CD4-positive, alpha-beta memory T cell (primary cell): Measurements from ENCODE around the gene CERS1. TPM values are rescaled to one million over a fixed set of nuclear protein-coding genes. Genes with fewer than 3 reads are reported as not detected.
"Not testable (repeated sequence)": the region's sequence is repeated elsewhere in the genome, so short reads cannot be mapped to it uniquely, and the experiment has no call there.

ENCODE experiments used
- CTCF ChIA-PET: fragments of 350-600 bp; sonication (Branson Sonifier 250); formaldehyde crosslinking; loops from one replicate; lab custom pipeline; 2021; ENCODE audit warnings: inconsistent platforms; ENCODE audit not compliant: partially characterized antibody; lab: Charles Lee
- POLR2A ChIA-PET: fragments of 350-600 bp; sonication (Branson Sonifier 250); formaldehyde crosslinking; loops from one replicate; lab custom pipeline; 2021; ENCODE audit not compliant: partially characterized antibody; lab: Charles Lee
- DNase-seq, 5 donors: peaks; one replicate each; pipeline versions ENCODE4 v3.0.0 to v3.0.0-alpha.2; 2020 to 2022; ENCODE audit warnings: mixed read lengths in 1 of 5
- H3K27ac ChIP-seq: one replicate; pipeline ENCODE4 v1.7.0; 2013; ENCODE audit warnings: low read depth, low read length
- H3K27me3 ChIP-seq: 2 replicates; pipeline ENCODE4 v1.7.0; 2013; ENCODE audit warnings: mild to moderate bottlenecking, low read length, moderate library complexity; ENCODE audit not compliant: insufficient read depth
- H3K36me3 ChIP-seq: 2 replicates; pipeline ENCODE4 v1.7.0; 2013; ENCODE audit warnings: mild to moderate bottlenecking, low read length, moderate library complexity; ENCODE audit not compliant: insufficient read depth
- H3K4me1 ChIP-seq: 2 replicates; pipeline ENCODE4 v1.7.0; 2013; ENCODE audit warnings: mild to moderate bottlenecking, low read length, moderate library complexity; ENCODE audit not compliant: insufficient read depth
- H3K4me3 ChIP-seq, 2 donors: one replicate each; pipeline ENCODE4 v1.7.0; 2013; ENCODE audit warnings: low read length in 2 of 2, mild to moderate bottlenecking in 1 of 2
- H3K9me3 ChIP-seq, 2 donors: one replicate each; pipeline ENCODE4 v1.7.0; 2013; ENCODE audit warnings: low read length in 2 of 2, control low read depth in 1 of 2; ENCODE audit not compliant: control insufficient read depth in 1 of 2
- H3K27ac Mint-ChIP-seq, 7 donors: one replicate each; pipeline ENCODE4 v1.8.0; 2020 to 2021; ENCODE audit warnings: mixed read lengths in 7 of 7, mild to moderate bottlenecking in 6 of 7, inconsistent platforms in 3 of 7, moderate library complexity in 3 of 7
- H3K27me3 Mint-ChIP-seq, 2 donors: one replicate each; pipeline ENCODE4 v1.8.0; 2020 to 2021; ENCODE audit warnings: mixed read lengths in 2 of 2
- H3K36me3 Mint-ChIP-seq, 2 donors: one replicate each; pipeline ENCODE4 v1.8.0; 2020 to 2021; ENCODE audit warnings: mixed read lengths in 2 of 2, inconsistent platforms in 1 of 2, mild to moderate bottlenecking in 1 of 2
- H3K4me1 Mint-ChIP-seq, 4 donors: one replicate each; pipeline ENCODE4 v1.8.0; 2020 to 2021; ENCODE audit warnings: mixed read lengths in 4 of 4, mild to moderate bottlenecking in 1 of 4
- H3K4me3 Mint-ChIP-seq, 8 donors: one replicate each; pipeline ENCODE4 v1.8.0; 2020 to 2021; ENCODE audit warnings: mixed read lengths in 8 of 8, mild to moderate bottlenecking in 7 of 8, moderate library complexity in 6 of 8, inconsistent platforms in 3 of 8
- H3K9me3 Mint-ChIP-seq, 8 donors: one replicate each; pipeline ENCODE4 v1.8.0; 2020 to 2021; ENCODE audit warnings: mixed read lengths in 8 of 8, mild to moderate bottlenecking in 5 of 8, inconsistent platforms in 3 of 8, moderate library complexity in 1 of 8
- intact Hi-C: fragments of 100-400 bp; cut with micrococcal nuclease; formaldehyde crosslinking; loops from one replicate; pipeline ENCODE4 v1.15.1; 2023
- polyA plus RNA-seq, 2 donors: library from polyadenylated mRNA; unstranded; fragments of 300-500 nt; fragmentation: Illumina TruSeq; gene quantifications; one replicate each; pipeline ENCODE4 v1.2.3, GENCODE V29; 2021
- total RNA-seq, 2 experiments: library from RNA; stranded (reverse); gene quantifications; one replicate each; pipeline ENCODE4 v1.2.3, GENCODE V29; 2021

Gene CERS1
- total and polyA plus RNA-seq, 4 experiments from 2014 or later, result not detected

GRCh38 chr19:18919086-18919899, 23.3 kb upstream of the CERS1 start, which contains the start of the genes COPE and DDX49:
TSS of gene COPE (minus strand) at chr19:18919387. CDS start at chr19:18919348, 39 bp downstream.
TSS of gene DDX49 (plus strand) at chr19:18919715. CDS start at chr19:18919742, 27 bp downstream.
- H3K4me1 ChIP-seq, result peaks cover 45% of the 10 kb centered on the region
- intact Hi-C loops, result loop anchor here (1.0 to 10.0 kb wide), 10 partner anchors 13 to 1362 kb away; partner anchors contain the start of genes ARMC6, BORCS8, COLGALT1 and ELL

GRCh38 chr19:18917593-18917992, 21.6 kb upstream of the CERS1 start:
- H3K27me3 ChIP-seq, CTCF ChIA-PET, DNase-seq, H3K27me3 Mint-ChIP-seq, H3K9me3 Mint-ChIP-seq, H3K4me3 ChIP-seq, H3K9me3 ChIP-seq, H3K27ac ChIP-seq: not testable (repeated sequence)
- POLR2A ChIA-PET, result interaction anchor here (3.2 kb wide), 1 partner anchor 329 kb away, joined by 20 read pairs; the partner anchor contains the start of gene REX1BD
- H3K4me3 Mint-ChIP-seq, result peak overlapping the region in 7 of 8 donors; percentile 70 to 95 (median 84)
- peak overlapping the region in 6 of 7 donors; percentile 32 to 91 (median 76) for H3K27ac Mint-ChIP-seq
- peaks cover 23 to 78% (median 40%) of the 10 kb centered on the region in 4 donors for H3K4me1 Mint-ChIP-seq
- peaks cover 23 to 47% of the 10 kb centered on the region in 2 donors for H3K36me3 Mint-ChIP-seq
- Histone ChIP-seq H3K4me1 (peaks cover 52% of the 10 kb centered on the region), H3K36me3 (peaks cover 25% of the 10 kb centered on the region)
- intact Hi-C loops, result loop anchor here (5.0 to 10.0 kb wide), 4 partner anchors 53 to 1360 kb away; partner anchors contain the start of genes ARMC6, BORCS8, COLGALT1 and RFXANK

More at GRCh38 chr19:18919086-18919899, 23.3 kb upstream of the CERS1 start, which contains the start of the genes COPE and DDX49:
- peaks cover 22 to 47% of the 10 kb centered on the region in 2 donors for H3K36me3 Mint-ChIP-seq
- peaks cover 27% of the 10 kb centered on the region for H3K36me3 ChIP-seq
- H3K9me3 Mint-ChIP-seq, result no peaks in the 10 kb centered on the region
- peak within 1 kb of the TSS; percentile 92 to 93 for H3K4me3 ChIP-seq
- no peaks in the 10 kb centered on the region for H3K9me3 ChIP-seq
- peaks cover 21 to 64% (median 35%) of the 10 kb centered on the region in 4 donors for H3K4me1 Mint-ChIP-seq
- CTCF ChIA-PET, result interaction anchor here (0.7 to 1.5 kb wide), 5 partner anchors 67 to 348 kb away, joined by 3 read pairs; partner anchors contain the start of gene UBA52
- DNase-seq, result peak; percentile 97 to 100 (median 99)
- H3K27ac ChIP-seq, result peak within 1 kb of the TSS; percentile 94
- POLR2A ChIA-PET, result interaction anchor here (0.6 to 3.2 kb wide), 29 partner anchors 10 to 1704 kb away, joined by 3 to 20 read pairs (median 3); partner anchors contain the start of genes BORCS8, FKBP8, JUND and KXD1
- peak within 1 kb of the TSS; percentile 72 to 97 (median 93) for H3K4me3 Mint-ChIP-seq
- no peaks in the 10 kb centered on the region for H3K27me3 Mint-ChIP-seq
- no peaks in the 10 kb centered on the region for H3K27me3 ChIP-seq
- H3K27ac Mint-ChIP-seq, result peak within 1 kb of the TSS; percentile 73 to 98 (median 96)

- POLR2A ChIA-PET, result no interaction called here
These were observed 19.7 kb upstream of the CERS1 start for GRCh38 chr19:18915639-18916038.

GRCh38 chr19:18913466-18913865, 17.5 kb upstream of the CERS1 start:
- H3K36me3 Mint-ChIP-seq, result peaks cover 20 to 33% of the 10 kb centered on the region in 2 donors
- H3K4me3 Mint-ChIP-seq, result peak overlapping the region in 1 of 8 donors; percentile 5
- POLR2A ChIA-PET, result no interaction called here
- Histone ChIP-seq H3K4me1 (peaks cover 35% of the 10 kb centered on the region), H3K27ac (no peak overlapping the region), H3K9me3 (no peaks in the 10 kb centered on the region), H3K27me3 (no peaks in the 10 kb centered on the region), H3K4me3 (no peak overlapping the region), H3K36me3 (peaks cover 27% of the 10 kb centered on the region)
- peak overlapping the region in 1 of 7 donors; percentile 25 for H3K27ac Mint-ChIP-seq
- peaks cover 10 to 51% (median 22%) of the 10 kb centered on the region in 4 donors for H3K4me1 Mint-ChIP-seq
- CTCF ChIA-PET, result no interaction called here
- no peak for DNase-seq
- no peaks in the 10 kb centered on the region for H3K9me3 Mint-ChIP-seq
- H3K27me3 Mint-ChIP-seq, result no peaks in the 10 kb centered on the region
- intact Hi-C loops, result loop anchor here (10.0 kb wide), 2 partner anchors 49 to 121 kb away; partner anchors contain the start of genes ARMC6 and SUGP2

More at GRCh38 chr19:18915639-18916038, 19.7 kb upstream of the CERS1 start:
- Histone ChIP-seq H3K4me3 (no peak overlapping the region), H3K9me3 (no peaks in the 10 kb centered on the region), H3K4me1 (peaks cover 46% of the 10 kb centered on the region), H3K27me3 (no peaks in the 10 kb centered on the region), H3K27ac (no peak overlapping the region), H3K36me3 (peaks cover 14% of the 10 kb centered on the region)
- CTCF ChIA-PET, result no interaction called here
- DNase-seq, result no peak
- Mint-ChIP-seq H3K27ac (peak overlapping the region in 2 of 7 donors; percentile 41 to 42), H3K36me3 (peaks cover 15 to 41% of the 10 kb centered on the region in 2 donors), H3K4me1 (peaks cover 20 to 71% (median 37%) of the 10 kb centered on the region in 4 donors), H3K27me3 (no peaks in the 10 kb centered on the region), H3K4me3 (peak overlapping the region in 5 of 8 donors; percentile 20 to 59 (median 34)), H3K9me3 (no peaks in the 10 kb centered on the region)
- intact Hi-C loops, result loop anchor here (5.0 to 10.0 kb wide), 4 partner anchors 51 to 1358 kb away; partner anchors contain the start of genes ARMC6, BORCS8, COLGALT1 and RFXANK

GRCh38 chr19:18912933-18913332, 17.0 kb upstream of the CERS1 start:
- Histone ChIP-seq H3K4me3 (no peak overlapping the region), H3K4me1 (peaks cover 29% of the 10 kb centered on the region), H3K36me3 (peaks cover 28% of the 10 kb centered on the region), H3K27me3 (no peaks in the 10 kb centered on the region), H3K27ac (no peak overlapping the region), H3K9me3 (no peaks in the 10 kb centered on the region)
- DNase-seq, result no peak
- intact Hi-C loops, result loop anchor here (10.0 kb wide), 2 partner anchors 48 to 122 kb away; partner anchors contain the start of genes ARMC6 and SUGP2
- no peaks in the 10 kb centered on the region for H3K27me3 Mint-ChIP-seq
- ChIA-PET CTCF (no interaction called here), POLR2A (no interaction called here)
- peak overlapping the region in 2 of 7 donors; percentile 36 to 57 for H3K27ac Mint-ChIP-seq
- H3K36me3 Mint-ChIP-seq, result peaks cover 20 to 33% of the 10 kb centered on the region in 2 donors
- H3K4me1 Mint-ChIP-seq, result peaks cover 10 to 46% (median 18%) of the 10 kb centered on the region in 4 donors
- H3K4me3 Mint-ChIP-seq, result peak overlapping the region in 2 of 8 donors; percentile 5 to 39
- no peaks in the 10 kb centered on the region for H3K9me3 Mint-ChIP-seq

GRCh38 chr19:18910801-18911436, 15.0 kb upstream of the CERS1 start:
- peaks cover 5 to 27% (median 12%) of the 10 kb centered on the region in 4 donors for H3K4me1 Mint-ChIP-seq
- intact Hi-C loops, result loop anchor here (10.0 kb wide), 2 partner anchors 46 to 124 kb away; partner anchors contain the start of genes ARMC6 and SUGP2
- DNase-seq, result no peak
- Histone ChIP-seq H3K4me3 (no peak overlapping the region), H3K36me3 (peaks cover 45% of the 10 kb centered on the region), H3K27ac (no peak overlapping the region), H3K9me3 (no peaks in the 10 kb centered on the region), H3K27me3 (no peaks in the 10 kb centered on the region), H3K4me1 (peaks cover 17% of the 10 kb centered on the region)
- ChIA-PET CTCF (interaction anchor here (0.7 kb wide), 1 partner anchor 453 kb away, joined by 3 read pairs; no protein-coding TSS in a partner anchor), POLR2A (no interaction called here)
- peaks cover 16 to 35% of the 10 kb centered on the region in 2 donors for H3K36me3 Mint-ChIP-seq
- H3K4me3 Mint-ChIP-seq, result no peak overlapping the region
- no peaks in the 10 kb centered on the region for H3K27me3 Mint-ChIP-seq
- no peak overlapping the region for H3K27ac Mint-ChIP-seq
- no peaks in the 10 kb centered on the region for H3K9me3 Mint-ChIP-seq
